Measurements from ENCODE around the gene PPIF.

GRCh38 chr10:79327090-79327457 lies 20.2 kb upstream of the PPIF start:
- TF ChIP-seq CTCF (IDR thresholded peaks at IDR 0.05) (no peak), EZH2 (IDR thresholded peaks at IDR 0.05) (no peak), EZH2phosphoT487 (IDR thresholded peaks at IDR 0.05) (no peak)

Measured in neural progenitor cell (in vitro differentiated cells).